GM18951 (cell line): ENCODE data around the gene PTPRN2.
"Not testable (repeated sequence)": the region's sequence is repeated elsewhere in the genome, so short reads cannot be mapped to it uniquely, and the experiment has no call there.

Experiments used
- POLR2A ChIP-seq: IDR thresholded peaks from 4 replicates; pipeline ENCODE4 v1.6.1; 2011; ENCODE audit warnings: mild to moderate bottlenecking; ENCODE audit not compliant: insufficient read length, insufficient read depth; ENCODE audit errors: extremely low read depth
- in situ Hi-C: fragments of 300-500 bp; cut with MboI; formaldehyde crosslinking; loops from one replicate; pipeline ENCODE4 v1.12.0; 2022; ENCODE audit warnings: low sequenced_read_pairs, mixed read lengths, inconsistent platforms; ENCODE audit not compliant: unreplicated experiment

PTPRN2 gene

DNA sequence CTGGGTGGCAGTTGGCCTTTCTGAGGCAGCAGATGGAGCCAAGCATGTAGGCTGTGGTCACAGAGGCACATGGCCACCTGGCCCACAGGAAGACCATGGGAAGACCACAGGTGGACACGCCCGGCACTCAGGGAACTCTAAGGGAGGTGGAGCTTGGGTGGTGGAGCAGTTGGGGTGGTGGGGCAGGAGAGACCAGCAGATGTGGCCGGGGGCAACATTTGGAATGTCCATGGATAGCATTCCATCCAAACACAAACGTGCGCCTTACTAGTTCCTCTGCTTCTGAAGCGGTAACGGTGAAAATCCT lies 290.9 kb downstream of the PTPRN2 start:
- in situ Hi-C loops: no loop called here
- TF ChIP-seq POLR2A: no peak

DNA sequence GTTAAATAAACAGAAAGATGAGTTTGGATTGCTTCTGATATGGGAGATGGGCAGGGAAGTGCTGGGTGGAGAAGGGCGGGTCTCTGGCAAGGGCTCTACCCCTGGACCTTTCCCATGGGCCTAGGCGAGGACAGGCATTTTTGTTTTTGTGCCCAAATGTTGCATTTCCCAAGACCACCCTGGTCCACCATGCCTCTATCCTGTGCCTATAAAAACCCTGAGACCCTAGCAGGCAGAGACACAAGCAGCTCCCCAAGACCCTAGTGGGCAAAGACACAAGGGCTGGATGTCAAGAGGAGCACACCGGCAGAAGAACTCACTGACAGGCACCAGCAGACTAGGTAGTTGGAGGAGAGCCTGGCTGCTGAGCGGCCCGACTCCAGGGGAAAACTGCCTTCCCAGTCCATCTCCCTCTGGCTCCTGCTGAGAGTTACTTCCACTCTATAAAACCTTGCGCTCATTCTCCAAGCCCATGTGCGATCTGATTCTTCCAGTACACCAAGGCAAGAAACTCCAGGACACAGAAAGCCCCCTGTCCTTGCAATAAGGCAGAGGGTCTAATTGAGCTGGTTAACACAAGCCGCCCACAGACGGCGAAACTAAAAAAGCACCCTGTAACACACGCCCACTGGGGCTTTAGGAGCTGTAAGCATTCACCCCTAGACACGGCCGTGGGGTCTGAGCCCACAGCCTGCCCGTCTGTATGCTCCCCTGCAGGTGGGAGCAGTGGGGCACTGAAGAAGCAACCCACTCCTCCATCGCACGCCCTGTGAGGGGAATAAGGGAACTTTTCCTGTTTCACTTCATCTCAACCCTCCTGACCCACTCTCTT lies 291.4 kb downstream of the PTPRN2 start:
- TF ChIP-seq POLR2A: no peak
- in situ Hi-C loops: no loop called here

DNA sequence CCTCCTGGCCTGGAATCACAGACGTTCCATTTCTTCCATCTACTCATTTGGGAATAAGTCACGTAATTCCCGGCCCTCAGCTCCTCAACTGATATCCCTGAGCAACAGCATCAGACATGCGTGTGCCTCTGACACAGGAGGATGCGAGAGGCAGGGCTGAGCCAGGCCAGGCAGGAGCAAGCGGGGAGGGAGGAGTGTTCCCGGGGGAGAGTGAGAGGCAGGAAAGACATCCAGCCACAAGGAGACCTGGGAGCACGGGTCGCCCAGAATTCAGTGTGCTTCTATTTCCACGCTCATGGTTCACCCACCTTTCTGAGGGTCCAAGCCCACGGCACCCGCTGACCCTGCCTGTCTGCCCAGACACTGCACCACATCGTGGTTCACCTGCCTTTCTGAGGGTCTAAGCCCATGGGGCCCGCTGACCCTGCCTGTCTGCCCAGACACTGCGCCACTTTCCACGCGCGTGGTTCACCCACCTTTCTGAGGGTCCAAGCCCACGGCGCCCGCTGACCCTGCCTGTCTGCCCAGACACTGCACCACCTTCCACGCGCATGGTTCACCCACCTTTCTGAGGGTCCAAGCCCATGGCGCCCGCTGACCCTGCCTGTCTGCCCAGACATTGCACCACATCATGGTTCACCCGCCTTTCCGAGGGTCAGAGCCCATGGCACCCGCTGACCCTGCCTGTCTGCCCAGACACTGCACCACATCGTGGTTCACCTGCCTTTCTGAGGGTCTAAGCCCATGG lies 293.0 kb downstream of the PTPRN2 start:
- in situ Hi-C loops: not testable (repeated sequence)

- in situ Hi-C loops: no loop called here
These were observed 294.7 kb downstream of the PTPRN2 start for GRCh38 chr7:158292948-158293347.

GRCh38 chr7:158291998-158292397 lies 295.6 kb downstream of the PTPRN2 start:
- no peak for TF ChIP-seq POLR2A
- in situ Hi-C loops: no loop called here

More at GRCh38 chr7:158292948-158293347, 294.7 kb downstream of the PTPRN2 start:
- no peak for TF ChIP-seq POLR2A

GRCh38 chr7:158289761-158290523 lies 297.7 kb downstream of the PTPRN2 start:
- in situ Hi-C loops: no loop called here
- TF ChIP-seq POLR2A: no peak

- in situ Hi-C loops: no loop called here
- no peak for TF ChIP-seq POLR2A
These were observed 298.4 kb downstream of the PTPRN2 start for GRCh38 chr7:158289231-158289630.

- no peak for TF ChIP-seq POLR2A
- in situ Hi-C loops: no loop called here
These were observed 301.4 kb downstream of the PTPRN2 start for GRCh38 chr7:158286210-158286609.

DNA sequence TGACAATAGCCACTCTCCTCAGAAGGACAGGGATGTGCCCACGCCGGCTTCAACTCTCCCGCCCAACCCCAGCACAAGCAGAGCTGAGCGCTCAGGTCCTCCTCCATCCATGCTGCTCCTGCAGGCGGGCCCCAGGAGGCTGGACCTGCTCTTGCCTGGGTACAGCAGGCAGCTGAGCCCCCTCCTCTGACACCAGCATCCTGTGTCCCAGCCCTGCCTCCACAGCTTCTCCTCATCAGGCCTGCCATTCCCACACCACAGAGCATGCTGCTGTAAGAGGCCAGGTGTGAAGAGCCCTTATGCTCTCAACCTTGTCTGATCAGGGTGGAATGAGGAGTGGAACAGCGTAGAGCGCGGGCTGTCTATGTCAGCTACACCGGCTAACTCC lies 302.2 kb downstream of the PTPRN2 start:
- in situ Hi-C loops: no loop called here
- TF ChIP-seq POLR2A: no peak

DNA sequence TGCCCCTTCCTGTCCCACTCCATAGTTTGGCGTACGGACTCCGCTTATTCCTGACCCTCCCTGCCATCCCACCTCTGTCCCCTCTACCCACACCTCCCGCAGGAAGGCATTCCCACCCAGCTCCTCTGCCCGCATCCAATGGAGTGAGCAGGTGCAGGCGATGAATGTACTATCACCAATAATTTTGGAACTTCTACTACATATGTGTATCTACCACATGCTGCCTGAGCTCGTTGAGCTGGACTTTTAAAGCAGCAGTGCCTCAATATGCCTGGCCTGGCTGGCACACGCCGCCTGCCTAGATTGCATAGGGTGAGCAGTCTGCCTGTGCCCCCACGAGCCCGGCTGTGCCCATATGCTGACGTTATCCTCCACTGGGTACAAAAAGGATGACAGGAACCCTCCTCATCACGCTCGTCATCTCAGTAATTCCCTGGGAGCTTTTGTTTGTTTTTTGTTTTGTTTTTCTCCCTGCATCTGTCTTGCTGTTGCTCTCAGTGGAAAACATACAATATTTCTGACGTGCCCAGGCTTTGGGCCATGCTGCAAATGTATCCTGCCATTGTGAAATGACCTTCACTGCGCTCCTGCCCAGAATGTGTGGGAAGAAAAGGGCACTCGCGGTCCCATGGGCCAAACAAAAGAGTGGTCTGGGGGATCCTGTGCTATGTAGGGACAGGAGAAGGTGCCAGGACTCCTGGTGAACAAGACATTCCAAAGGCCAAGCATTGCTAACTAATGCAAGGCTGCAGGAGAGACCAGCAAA lies 302.8 kb downstream of the PTPRN2 start:
- in situ Hi-C loops: no loop called here
- TF ChIP-seq POLR2A: no peak

DNA sequence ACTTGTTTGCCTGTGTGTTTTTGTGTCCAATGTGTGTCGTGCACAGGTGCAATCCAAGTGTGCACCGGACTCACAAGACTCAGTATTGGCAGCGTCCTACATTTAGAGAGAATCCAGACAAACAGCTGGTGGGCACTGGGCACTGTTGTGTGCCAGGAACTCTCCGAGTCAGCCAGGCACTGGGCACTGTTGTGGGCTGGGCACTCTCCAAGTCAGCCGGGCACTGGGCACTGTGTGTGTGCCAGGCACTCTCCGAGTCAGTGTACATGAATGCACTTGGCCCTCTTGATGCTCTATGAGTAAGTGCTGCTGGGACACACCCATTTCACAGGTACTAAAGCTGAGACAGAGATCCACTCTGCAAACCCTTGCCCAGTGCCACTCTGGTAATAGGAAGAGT lies 303.5 kb downstream of the PTPRN2 start:
- in situ Hi-C loops: no loop called here
- TF ChIP-seq POLR2A: no peak

DNA sequence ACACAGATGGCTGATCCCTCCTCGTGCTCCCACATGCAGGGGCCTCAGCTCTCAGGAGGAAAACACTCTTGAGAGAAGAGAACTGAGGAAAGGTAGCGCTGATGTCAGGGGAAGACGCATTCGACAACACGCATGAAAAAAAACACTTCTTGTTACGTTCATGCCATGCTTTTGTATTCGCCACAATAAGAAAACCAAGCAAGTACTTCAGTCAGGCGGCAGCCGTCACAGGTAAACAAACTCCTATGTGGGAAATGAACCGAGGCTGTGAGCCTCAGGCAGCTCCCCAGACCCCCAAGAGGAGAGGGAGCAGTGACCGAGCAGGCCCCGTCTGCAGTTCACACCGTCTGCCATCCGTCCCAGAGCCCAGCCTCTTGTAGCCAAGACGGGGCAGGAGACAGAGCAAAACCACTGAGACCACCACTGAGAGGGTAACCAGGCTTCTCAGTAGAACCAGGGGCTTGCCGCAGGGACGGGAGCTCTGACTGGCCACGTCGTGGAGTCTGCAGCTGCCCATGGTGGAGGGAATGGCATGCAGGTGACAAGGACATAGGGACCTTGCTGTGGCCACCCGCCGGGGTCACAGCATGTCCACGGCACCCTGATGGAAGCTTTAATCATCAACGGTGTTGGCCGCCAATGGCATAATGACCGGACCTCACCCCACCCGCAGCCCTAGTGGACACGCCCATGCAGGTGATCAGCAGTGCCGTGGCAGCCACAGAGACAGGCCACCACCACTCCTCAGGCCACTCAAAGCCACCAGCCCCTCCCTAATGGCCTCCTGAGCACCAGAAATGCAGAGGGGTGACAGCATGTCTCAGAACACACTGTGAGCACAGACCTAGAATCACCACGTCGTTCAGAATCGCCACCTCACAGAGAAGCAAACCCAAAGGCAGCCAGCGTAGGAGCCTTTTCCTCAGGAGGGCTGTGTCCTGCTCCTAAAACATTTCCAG lies 304.3 kb downstream of the PTPRN2 start:
- in situ Hi-C loops: no loop called here
- no peak for TF ChIP-seq POLR2A
